Dedifferentiated amniotic fluid mesenchymal stem cell (primary cell): Measurements from ENCODE around the gene KCNQ5.
A peak's percentile ranks its signal among the peaks of the same experiment; 100 is the strongest.
"Not testable (repeated sequence)": the region's sequence is repeated elsewhere in the genome, so short reads cannot be mapped to it uniquely, and the experiment has no call there.

ENCODE experiments used
- DNase-seq: peaks from one replicate; pipeline ENCODE4 v3.0.0-alpha.2; 2016; ENCODE audit errors: extremely low spot score

The KCNQ5 gene

GRCh38 chr6:73180076-73180738 lies 558.3 kb downstream of the KCNQ5 start:
- no peak for DNase-seq

GRCh38 chr6:73180763-73181619 lies 559.1 kb downstream of the KCNQ5 start:
- DNase-seq = peak; percentile 86

- no peak for DNase-seq
Observed at GRCh38 chr6:73182021-73182607, 560.2 kb downstream of the KCNQ5 start.

DNA sequence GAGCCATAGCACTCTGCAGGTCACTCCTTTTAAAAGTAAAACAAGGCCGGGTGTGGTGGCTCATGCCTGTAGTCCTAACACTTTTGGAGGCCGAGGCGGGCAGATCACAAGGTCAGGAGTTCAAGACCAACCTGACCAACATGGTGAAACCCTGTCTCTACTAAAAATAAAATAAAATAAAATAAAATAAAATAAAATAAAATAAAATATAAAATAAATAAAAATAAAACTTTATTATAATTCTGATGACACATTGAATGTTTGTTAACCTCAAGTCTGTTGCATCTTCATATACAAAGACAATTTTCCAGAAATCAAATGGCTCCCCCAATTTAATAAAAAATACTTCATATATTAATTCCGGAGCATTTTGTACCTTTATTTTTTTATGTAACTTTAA lies 571.4 kb downstream of the KCNQ5 start:
- not testable (repeated sequence) for DNase-seq

GRCh38 chr6:73194744-73195143 lies 572.9 kb downstream of the KCNQ5 start:
- DNase-seq = no peak

DNA sequence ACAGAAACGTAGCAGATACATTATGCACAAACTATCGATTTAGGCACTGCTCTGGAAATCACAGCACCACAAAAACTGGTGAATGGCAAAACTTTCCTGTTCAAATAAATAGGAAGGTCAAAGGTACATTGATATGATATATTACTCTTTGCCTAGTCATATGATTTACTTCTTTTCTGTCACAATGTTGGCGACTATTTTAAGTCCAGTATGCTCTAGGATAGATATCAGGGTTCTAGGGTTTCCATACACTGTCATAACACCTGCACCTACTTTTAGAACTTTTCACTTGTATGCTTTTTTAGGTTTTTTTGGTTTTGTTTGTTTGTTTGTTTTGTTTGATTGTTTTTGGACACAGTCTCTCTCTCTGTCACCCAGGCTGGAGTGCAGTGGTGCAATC lies 578.4 kb downstream of the KCNQ5 start:
- no peak for DNase-seq

DNA sequence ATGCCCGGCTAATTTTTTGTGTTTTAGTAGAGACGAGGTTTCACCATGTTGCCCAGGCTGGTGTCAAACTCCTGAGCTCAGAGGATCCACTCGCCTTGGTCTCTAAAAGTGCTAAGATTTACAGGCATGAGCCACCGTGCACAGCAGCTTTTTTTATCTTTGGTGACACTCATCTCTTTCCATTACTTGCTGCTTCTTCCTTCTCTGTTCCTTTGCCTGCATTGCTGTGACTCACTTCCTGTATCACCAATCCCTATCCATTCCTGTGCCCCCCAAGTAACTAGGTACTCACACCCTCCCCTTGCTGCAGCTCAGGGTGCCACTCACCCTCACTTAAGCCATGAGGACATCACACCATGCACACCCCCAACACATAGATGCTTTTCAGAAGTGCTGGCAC lies 578.9 kb downstream of the KCNQ5 start:
- no peak for DNase-seq

DNA sequence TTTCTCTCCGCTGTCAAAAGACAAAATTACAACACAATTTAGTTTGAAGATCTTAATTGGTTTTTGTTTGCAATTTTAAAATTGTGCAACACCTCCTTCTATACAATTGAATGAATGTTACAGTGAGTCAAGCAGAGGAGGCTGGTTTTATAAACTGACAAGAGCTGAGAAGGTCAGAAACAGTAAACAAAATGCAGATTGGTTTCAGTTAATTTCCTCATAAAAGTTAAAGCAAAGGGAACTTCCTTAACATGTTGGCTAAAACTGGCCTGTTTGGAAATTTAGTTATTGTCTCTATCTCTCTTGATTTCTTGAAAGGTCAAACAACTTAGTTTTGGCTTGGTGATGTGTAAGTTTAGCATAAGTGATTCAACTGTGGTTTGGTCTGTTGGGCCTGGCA lies 581.2 kb downstream of the KCNQ5 start:
- DNase-seq = no peak

DNA sequence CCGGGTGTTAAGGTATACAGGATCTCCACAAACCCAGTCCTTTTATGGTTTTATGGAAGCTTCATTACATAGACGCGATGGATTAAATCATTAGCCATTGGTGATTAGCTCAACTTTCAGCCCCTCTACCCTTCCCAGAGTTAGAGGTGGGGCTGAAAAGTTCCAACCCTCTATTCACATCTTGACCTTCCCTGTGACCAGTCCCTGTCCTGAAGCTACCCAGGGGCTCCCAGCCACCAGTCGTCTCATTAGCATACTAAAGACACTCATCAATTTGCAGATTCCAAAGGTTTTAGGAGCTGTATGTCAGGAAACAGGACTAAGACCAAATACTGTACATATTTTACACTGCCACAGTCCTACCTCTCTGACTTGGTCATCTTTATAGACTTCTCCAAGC lies 582.4 kb downstream of the KCNQ5 start:
- DNase-seq = no peak

GRCh38 chr6:73207221-73207837 lies 585.5 kb downstream of the KCNQ5 start:
- DNase-seq = no peak

- no peak for DNase-seq
Observed at GRCh38 chr6:73209117-73209516, 587.3 kb downstream of the KCNQ5 start.

DNA sequence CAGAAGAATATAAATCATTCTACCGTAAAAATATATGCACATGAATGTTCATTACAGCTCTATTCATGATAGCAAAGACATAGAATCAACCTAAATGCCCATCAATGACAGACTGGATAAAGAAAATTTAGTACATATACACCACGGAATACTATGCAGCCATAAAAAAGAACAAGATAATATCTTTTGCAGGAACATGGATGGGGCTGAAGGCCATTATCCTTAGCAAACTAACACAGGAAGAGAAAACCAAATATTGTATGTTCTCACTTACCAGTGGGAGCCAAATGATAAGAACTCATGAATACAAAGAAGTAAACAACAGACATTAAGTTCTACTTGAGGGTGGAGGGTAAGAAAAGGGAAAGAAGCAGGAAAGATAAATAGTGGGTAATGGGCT lies 595.0 kb downstream of the KCNQ5 start:
- DNase-seq = no peak

DNA sequence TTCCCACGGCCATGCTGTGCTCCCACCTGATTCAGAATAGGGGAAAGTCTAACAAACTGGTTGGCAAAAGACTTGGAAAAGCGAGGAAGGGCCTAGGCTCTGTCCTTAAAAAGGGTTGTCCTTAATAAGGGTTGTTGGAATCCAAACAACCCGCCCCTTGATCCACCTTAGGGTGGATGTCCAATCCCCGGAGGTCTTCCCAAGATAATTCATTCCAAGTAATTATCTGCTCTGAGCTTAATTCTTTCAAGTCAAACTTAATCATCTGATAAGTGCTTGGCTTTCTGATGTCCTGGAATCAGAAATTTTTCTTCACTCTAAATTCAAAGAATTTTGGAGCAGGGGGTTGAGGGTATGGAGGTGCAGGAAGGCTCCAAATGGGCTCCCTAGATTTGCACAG lies 603.5 kb downstream of the KCNQ5 start, which contains the start of gene KHDC1L:
TSS of gene KHDC1L (minus strand) at position 101 of the 400 bp plus-strand sequence. CDS start at position 13, 88 bp downstream.
- DNase-seq = no peak

- no peak for DNase-seq
Observed at GRCh38 chr6:73227606-73228255, 605.9 kb downstream of the KCNQ5 start.

DNA sequence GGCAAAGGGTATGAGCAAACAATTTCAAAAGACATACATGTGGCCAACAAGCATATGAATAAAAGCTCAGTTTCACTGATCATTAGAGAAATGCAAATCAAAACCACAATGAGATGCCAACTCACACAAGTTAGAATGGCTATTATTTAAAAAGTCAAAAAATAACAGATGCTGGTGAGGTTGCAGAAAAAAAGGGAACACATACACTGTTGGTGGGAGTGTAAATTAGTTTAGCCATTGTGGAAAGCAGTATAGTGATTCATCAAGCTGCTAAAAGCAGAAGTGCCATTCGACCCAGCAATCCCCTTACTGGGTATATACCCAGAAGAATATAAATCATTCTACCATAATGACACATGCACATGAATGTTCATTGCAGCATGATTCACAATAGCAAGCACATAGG lies 610.1 kb downstream of the KCNQ5 start:
- no peak for DNase-seq

DNA sequence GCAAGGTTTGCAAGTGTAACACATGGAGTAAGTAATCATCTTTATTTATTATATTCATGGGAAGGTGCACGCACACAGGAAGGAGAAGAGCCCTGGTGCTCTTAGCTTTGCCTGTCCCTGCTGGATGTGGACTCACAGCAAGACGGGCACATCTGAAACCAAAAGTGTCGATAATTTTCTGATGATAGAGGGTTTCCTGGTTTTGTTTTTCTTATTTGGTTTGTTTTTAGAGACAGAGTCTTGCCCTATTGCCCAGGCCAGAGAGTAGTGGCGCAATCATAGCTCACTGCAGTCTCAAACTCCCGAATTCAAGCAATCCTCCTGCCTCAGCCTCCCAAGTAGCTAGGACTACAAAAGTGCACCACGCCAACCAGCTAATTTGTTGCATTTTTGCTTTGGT lies 611.2 kb downstream of the KCNQ5 start:
- no peak for DNase-seq

DNA sequence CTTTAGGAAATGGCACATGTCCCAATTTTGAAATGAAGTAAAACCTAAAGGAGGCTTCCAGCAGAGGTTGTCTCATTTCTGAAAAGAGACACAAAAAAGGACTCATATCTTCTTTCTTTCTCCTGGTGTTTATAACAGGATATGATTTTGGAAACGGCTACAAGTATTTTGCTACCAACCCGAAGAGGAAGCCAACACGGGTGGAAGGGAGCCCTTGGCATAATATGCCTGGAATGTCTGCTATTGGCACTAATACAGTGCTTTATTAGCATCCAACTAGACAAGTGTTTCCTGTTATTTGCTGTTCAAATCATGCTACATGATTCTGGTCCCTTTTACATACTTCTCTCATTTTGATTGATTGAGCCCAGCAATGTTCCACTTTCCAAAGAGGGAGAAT lies 612.1 kb downstream of the KCNQ5 start:
- DNase-seq = not testable (repeated sequence)

DNA sequence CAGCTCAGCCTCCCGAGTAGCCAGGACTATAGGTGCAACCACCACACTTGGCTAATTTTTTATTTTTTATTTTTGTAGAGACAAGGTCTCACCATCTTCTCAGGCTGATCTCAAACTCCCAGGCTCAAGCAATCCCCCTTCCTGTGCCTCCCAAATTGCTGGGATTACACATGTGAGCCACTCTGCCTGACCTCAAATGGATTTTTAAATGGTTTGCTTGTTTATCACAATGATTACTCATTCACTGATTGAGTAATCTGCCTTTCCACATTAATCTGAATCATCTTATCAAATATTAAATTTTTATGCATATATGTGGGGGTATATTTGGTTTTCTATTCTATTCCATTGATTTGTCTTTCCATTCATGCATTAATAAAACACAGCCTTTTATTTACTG lies 612.9 kb downstream of the KCNQ5 start:
- no peak for DNase-seq

- peak; percentile 84 for DNase-seq
Observed at GRCh38 chr6:73236144-73236750, 614.4 kb downstream of the KCNQ5 start.

- no peak for DNase-seq
Observed at GRCh38 chr6:73240730-73241129, 618.9 kb downstream of the KCNQ5 start.

DNA sequence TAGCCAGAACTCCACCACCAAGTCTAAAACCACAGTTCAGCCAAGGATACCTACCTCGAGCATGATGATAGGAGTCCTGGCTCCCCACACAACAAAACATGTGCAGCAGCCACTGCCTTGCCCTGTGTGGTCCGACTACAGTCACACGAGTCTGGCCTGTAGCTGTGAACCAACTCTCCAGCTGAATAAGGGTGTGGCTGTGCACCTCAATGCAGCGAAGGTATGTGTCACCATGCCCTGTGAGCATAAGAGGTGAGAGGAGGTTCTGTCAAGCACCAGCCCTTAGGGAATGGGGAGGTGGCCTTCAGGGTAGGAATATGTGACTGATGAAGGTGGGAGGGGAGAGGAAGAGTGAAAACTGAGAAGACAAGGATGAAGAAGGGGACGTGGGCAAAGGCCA lies 620.1 kb downstream of the KCNQ5 start:
- no peak for DNase-seq
